ENCODE measurements around the gene ADAMTSL1.

GRCh38 chr9:18594837-18595236 lies 120.9 kb downstream of the ADAMTSL1 start:
- TF ChIP-seq, protein P1, sequence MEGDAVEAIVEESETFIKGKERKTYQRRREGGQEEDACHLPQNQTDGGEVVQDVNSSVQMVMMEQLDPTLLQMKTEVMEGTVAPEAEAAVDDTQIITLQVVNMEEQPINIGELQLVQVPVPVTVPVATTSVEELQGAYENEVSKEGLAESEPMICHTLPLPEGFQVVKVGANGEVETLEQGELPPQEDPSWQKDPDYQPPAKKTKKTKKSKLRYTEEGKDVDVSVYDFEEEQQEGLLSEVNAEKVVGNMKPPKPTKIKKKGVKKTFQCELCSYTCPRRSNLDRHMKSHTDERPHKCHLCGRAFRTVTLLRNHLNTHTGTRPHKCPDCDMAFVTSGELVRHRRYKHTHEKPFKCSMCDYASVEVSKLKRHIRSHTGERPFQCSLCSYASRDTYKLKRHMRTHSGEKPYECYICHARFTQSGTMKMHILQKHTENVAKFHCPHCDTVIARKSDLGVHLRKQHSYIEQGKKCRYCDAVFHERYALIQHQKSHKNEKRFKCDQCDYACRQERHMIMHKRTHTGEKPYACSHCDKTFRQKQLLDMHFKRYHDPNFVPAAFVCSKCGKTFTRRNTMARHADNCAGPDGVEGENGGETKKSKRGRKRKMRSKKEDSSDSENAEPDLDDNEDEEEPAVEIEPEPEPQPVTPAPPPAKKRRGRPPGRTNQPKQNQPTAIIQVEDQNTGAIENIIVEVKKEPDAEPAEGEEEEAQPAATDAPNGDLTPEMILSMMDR (IDR thresholded peaks at IDR 0.05), result no peak
- TF ChIP-seq POLR2AphosphoS5 (IDR thresholded peaks at IDR 0.05), result no peak
- no peak for TF ChIP-seq POLR2A (IDR thresholded peaks at IDR 0.05)
- TF ChIP-seq EP300 (IDR thresholded peaks at IDR 0.05), result no peak
